ENCODE measurements around the gene KSR1. TPM values are rescaled to one million over a fixed set of nuclear protein-coding genes. Genes with fewer than 3 reads are reported as not detected.

KSR1 gene
- total and polyA plus RNA-seq, 2 of the 8 experiments (the other 6 are each of a cell fraction or from before 2014, with no cell fraction given): 14.1 to 34.7 TPM

DNA sequence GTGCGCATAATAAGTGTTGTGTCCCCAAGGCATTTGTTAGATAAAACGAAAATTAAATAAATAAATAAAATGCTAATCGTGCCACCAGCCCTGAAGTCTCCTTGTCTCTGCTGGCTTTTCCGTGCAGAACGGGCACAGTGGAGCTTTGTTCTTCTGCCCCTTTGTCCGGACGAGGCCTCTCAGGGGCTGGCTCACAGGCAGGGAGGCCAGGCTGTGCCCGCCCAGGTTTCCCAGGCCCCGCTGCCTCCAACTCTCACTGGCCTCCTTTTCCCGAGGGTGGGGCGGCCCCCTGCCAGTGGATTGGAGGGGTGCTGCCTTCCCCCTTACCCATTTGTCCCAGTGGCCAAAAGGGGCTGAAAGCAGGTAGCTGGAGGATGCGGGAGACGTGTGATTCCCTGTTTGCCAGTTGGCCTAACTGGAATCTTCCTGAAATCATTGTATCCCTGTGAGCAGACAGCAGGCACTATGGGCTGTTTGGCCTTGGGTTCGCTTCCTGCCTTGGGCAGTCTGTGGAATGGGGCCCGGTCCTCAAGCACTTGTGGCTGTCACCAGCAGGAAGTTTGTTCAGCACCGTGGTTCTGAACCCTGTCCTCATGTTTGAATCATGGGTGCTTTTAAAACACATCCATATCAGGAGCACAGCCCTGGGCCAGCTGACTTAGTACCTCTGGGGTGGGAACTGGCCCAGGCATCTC is 64.4 kb downstream of the KSR1 start (continued):
- TF ChIP-seq, protein P1, sequence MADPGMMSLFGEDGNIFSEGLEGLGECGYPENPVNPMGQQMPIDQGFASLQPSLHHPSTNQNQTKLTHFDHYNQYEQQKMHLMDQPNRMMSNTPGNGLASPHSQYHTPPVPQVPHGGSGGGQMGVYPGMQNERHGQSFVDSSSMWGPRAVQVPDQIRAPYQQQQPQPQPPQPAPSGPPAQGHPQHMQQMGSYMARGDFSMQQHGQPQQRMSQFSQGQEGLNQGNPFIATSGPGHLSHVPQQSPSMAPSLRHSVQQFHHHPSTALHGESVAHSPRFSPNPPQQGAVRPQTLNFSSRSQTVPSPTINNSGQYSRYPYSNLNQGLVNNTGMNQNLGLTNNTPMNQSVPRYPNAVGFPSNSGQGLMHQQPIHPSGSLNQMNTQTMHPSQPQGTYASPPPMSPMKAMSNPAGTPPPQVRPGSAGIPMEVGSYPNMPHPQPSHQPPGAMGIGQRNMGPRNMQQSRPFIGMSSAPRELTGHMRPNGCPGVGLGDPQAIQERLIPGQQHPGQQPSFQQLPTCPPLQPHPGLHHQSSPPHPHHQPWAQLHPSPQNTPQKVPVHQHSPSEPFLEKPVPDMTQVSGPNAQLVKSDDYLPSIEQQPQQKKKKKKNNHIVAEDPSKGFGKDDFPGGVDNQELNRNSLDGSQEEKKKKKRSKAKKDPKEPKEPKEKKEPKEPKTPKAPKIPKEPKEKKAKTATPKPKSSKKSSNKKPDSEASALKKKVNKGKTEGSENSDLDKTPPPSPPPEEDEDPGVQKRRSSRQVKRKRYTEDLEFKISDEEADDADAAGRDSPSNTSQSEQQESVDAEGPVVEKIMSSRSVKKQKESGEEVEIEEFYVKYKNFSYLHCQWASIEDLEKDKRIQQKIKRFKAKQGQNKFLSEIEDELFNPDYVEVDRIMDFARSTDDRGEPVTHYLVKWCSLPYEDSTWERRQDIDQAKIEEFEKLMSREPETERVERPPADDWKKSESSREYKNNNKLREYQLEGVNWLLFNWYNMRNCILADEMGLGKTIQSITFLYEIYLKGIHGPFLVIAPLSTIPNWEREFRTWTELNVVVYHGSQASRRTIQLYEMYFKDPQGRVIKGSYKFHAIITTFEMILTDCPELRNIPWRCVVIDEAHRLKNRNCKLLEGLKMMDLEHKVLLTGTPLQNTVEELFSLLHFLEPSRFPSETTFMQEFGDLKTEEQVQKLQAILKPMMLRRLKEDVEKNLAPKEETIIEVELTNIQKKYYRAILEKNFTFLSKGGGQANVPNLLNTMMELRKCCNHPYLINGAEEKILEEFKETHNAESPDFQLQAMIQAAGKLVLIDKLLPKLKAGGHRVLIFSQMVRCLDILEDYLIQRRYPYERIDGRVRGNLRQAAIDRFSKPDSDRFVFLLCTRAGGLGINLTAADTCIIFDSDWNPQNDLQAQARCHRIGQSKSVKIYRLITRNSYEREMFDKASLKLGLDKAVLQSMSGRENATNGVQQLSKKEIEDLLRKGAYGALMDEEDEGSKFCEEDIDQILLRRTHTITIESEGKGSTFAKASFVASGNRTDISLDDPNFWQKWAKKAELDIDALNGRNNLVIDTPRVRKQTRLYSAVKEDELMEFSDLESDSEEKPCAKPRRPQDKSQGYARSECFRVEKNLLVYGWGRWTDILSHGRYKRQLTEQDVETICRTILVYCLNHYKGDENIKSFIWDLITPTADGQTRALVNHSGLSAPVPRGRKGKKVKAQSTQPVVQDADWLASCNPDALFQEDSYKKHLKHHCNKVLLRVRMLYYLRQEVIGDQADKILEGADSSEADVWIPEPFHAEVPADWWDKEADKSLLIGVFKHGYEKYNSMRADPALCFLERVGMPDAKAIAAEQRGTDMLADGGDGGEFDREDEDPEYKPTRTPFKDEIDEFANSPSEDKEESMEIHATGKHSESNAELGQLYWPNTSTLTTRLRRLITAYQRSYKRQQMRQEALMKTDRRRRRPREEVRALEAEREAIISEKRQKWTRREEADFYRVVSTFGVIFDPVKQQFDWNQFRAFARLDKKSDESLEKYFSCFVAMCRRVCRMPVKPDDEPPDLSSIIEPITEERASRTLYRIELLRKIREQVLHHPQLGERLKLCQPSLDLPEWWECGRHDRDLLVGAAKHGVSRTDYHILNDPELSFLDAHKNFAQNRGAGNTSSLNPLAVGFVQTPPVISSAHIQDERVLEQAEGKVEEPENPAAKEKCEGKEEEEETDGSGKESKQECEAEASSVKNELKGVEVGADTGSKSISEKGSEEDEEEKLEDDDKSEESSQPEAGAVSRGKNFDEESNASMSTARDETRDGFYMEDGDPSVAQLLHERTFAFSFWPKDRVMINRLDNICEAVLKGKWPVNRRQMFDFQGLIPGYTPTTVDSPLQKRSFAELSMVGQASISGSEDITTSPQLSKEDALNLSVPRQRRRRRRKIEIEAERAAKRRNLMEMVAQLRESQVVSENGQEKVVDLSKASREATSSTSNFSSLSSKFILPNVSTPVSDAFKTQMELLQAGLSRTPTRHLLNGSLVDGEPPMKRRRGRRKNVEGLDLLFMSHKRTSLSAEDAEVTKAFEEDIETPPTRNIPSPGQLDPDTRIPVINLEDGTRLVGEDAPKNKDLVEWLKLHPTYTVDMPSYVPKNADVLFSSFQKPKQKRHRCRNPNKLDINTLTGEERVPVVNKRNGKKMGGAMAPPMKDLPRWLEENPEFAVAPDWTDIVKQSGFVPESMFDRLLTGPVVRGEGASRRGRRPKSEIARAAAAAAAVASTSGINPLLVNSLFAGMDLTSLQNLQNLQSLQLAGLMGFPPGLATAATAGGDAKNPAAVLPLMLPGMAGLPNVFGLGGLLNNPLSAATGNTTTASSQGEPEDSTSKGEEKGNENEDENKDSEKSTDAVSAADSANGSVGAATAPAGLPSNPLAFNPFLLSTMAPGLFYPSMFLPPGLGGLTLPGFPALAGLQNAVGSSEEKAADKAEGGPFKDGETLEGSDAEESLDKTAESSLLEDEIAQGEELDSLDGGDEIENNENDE (IDR thresholded peaks at IDR 0.05; ENCODE audit: insufficient replicate concordance, low read length): no peak
- TF ChIP-seq POLR2A (IDR thresholded peaks at IDR 0.05; ENCODE audit: control extremely low read depth in 1 of 2, low read depth in 2 of 2, low read length in 2 of 2) (no peak), TEAD4 (IDR thresholded peaks at IDR 0.05; ENCODE audit: low read depth, low read length) (no peak), TBP (IDR thresholded peaks at IDR 0.05; ENCODE audit: low read depth, low read length) (no peak), NRF1 (IDR thresholded peaks at IDR 0.05; ENCODE audit: low read depth, low read length) (no peak), MAFK (IDR thresholded peaks at IDR 0.05; ENCODE audit: low read depth, low read length) (no peak), CREB1 (IDR thresholded peaks at IDR 0.05) (no peak)
- TF ChIP-seq, protein P2, sequence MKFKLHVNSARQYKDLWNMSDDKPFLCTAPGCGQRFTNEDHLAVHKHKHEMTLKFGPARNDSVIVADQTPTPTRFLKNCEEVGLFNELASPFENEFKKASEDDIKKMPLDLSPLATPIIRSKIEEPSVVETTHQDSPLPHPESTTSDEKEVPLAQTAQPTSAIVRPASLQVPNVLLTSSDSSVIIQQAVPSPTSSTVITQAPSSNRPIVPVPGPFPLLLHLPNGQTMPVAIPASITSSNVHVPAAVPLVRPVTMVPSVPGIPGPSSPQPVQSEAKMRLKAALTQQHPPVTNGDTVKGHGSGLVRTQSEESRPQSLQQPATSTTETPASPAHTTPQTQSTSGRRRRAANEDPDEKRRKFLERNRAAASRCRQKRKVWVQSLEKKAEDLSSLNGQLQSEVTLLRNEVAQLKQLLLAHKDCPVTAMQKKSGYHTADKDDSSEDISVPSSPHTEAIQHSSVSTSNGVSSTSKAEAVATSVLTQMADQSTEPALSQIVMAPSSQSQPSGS (IDR thresholded peaks at IDR 0.05; ENCODE audit: low read length): no peak

All from H1 (cell line).